Dendritic cell treated with granulocyte-macrophage colony-stimulating factor and Interleukin-4, amounts not matched to agents 40 ng/mL and 50 ng/mL, for 4 days (primary cell): ENCODE measurements around the gene SPATS1.

ENCODE experiments used
- H3K27ac Mint-ChIP-seq: one replicate; pipeline ENCODE4 v1.8.0; 2022; ENCODE audit warnings: mild to moderate bottlenecking, mixed read lengths
- H3K27me3 Mint-ChIP-seq: one replicate; pipeline ENCODE4 v1.8.0; 2022; ENCODE audit warnings: mild to moderate bottlenecking, mixed read lengths
- H3K36me3 Mint-ChIP-seq: one replicate; pipeline ENCODE4 v1.8.0; 2022; ENCODE audit warnings: low read depth, mixed read lengths
- H3K4me1 Mint-ChIP-seq: one replicate; pipeline ENCODE4 v1.8.0; 2022; ENCODE audit warnings: low read depth, mixed read lengths
- H3K4me3 Mint-ChIP-seq: one replicate; pipeline ENCODE4 v1.8.0; 2022; ENCODE audit warnings: mild to moderate bottlenecking, moderate library complexity, mixed read lengths
- H3K9me3 Mint-ChIP-seq: one replicate; pipeline ENCODE4 v1.8.0; 2022; ENCODE audit warnings: mixed read lengths
- intact Hi-C: fragments of 100-400 bp; cut with micrococcal nuclease; formaldehyde crosslinking; loops from one replicate; pipeline ENCODE4 v1.15.0; 2022

Gene SPATS1

DNA sequence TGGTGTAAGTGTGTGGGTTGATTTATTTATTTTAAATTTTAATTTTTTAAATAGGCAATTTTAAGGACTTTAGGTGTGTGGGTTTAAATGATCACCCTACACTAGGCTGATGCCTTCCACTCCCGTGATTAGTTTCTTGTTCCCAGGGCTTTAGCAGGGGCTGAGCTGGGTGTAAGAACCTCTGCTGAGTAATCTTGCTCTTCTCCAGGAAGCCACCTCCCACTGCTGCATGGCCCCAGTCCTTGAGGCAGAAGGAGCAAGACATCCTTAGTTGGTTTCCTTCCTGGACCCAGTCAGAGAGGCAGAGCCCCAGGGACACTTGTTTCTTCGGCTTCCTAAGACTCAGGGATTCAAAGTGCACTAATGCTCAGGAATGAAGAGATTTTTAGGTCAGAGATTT, 25.2 kb downstream of the SPATS1 start:
- Mint-ChIP-seq H3K36me3 (no peaks in the 10 kb centered on the region), H3K27me3 (peaks cover 2% of the 10 kb centered on the region)

GRCh38 chr6:44373051-44373450, 30.6 kb downstream of the SPATS1 start:
- peak overlapping the region; percentile 70 for H3K27ac Mint-ChIP-seq
- intact Hi-C loops = no loop called here
- no peaks in the 10 kb centered on the region for H3K9me3 Mint-ChIP-seq
- H3K4me1 Mint-ChIP-seq = peaks cover 9% of the 10 kb centered on the region
- no peaks in the 10 kb centered on the region for H3K36me3 Mint-ChIP-seq
- H3K4me3 Mint-ChIP-seq = no peak overlapping the region
- no peaks in the 10 kb centered on the region for H3K27me3 Mint-ChIP-seq

More for the DNA sequence above, 25.2 kb downstream of the SPATS1 start:
- Mint-ChIP-seq H3K4me3 (no peak overlapping the region), H3K9me3 (no peaks in the 10 kb centered on the region), H3K4me1 (peaks cover 17% of the 10 kb centered on the region), H3K27ac (no peak overlapping the region)
- intact Hi-C loops = no loop called here

DNA sequence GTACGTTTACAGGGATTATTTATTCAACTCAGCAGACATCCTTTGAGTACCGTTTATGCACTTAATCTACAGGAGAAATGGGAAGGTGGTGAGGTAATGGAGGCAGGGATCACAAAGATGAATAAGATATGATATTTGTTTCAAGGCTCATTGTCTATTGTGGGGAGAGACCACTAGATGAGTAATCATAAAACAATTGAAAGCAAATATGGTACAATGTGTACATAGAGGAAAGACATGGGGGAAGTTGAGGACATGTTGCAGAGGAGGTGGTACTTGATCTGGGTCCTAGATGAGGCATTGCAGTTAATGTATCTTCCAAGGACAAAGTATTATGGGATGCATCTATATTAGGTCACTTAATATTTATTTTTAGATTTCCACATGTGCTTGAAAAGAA, 31.3 kb downstream of the SPATS1 start:
- Mint-ChIP-seq H3K36me3 (no peaks in the 10 kb centered on the region), H3K9me3 (no peaks in the 10 kb centered on the region), H3K4me1 (peaks cover 9% of the 10 kb centered on the region), H3K27ac (no peak overlapping the region), H3K4me3 (no peak overlapping the region), H3K27me3 (no peaks in the 10 kb centered on the region)
- intact Hi-C loops = no loop called here

- intact Hi-C loops = no loop called here
- Mint-ChIP-seq H3K36me3 (no peaks in the 10 kb centered on the region), H3K27ac (no peak overlapping the region), H3K27me3 (no peaks in the 10 kb centered on the region), H3K9me3 (no peaks in the 10 kb centered on the region), H3K4me3 (no peak overlapping the region), H3K4me1 (peaks cover 9% of the 10 kb centered on the region)
Observed at GRCh38 chr6:44375071-44375470, 32.6 kb downstream of the SPATS1 start.

- H3K9me3 Mint-ChIP-seq = no peaks in the 10 kb centered on the region
- H3K36me3 Mint-ChIP-seq = no peaks in the 10 kb centered on the region
- no peak overlapping the region for H3K27ac Mint-ChIP-seq
- intact Hi-C loops = no loop called here
- H3K4me3 Mint-ChIP-seq = no peak overlapping the region
- no peaks in the 10 kb centered on the region for H3K27me3 Mint-ChIP-seq
- H3K4me1 Mint-ChIP-seq = peaks cover 24% of the 10 kb centered on the region
Observed at GRCh38 chr6:44377484-44377883, 35.0 kb downstream of the SPATS1 start.

- Mint-ChIP-seq H3K36me3 (no peaks in the 10 kb centered on the region), H3K27me3 (no peaks in the 10 kb centered on the region), H3K9me3 (no peaks in the 10 kb centered on the region), H3K4me1 (peaks cover 19% of the 10 kb centered on the region), H3K27ac (no peak overlapping the region), H3K4me3 (no peak overlapping the region)
- intact Hi-C loops = no loop called here
Observed at GRCh38 chr6:44377971-44378370, 35.5 kb downstream of the SPATS1 start.

DNA sequence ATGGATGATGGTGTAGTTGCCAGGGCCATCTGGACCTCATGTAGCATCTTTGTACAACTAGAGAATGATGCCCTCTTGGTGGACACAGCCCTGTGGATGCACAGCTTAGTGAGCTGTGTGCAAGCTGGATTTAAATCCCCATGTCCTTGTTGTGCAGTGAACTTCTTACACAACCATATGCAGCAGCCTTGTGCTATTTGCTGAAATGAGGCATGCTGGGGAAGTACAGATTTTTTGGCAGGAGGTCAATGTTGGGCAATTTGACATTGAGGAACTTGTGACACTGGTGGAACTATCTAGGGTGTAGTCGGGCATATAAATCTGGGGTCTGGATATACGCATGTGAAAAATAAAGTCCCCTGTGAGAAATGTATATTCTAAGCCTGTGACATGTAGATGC, 39.3 kb downstream of the SPATS1 start:
- H3K4me1 Mint-ChIP-seq = peaks cover 16% of the 10 kb centered on the region
- H3K36me3 Mint-ChIP-seq = no peaks in the 10 kb centered on the region
- intact Hi-C loops = no loop called here
- no peaks in the 10 kb centered on the region for H3K27me3 Mint-ChIP-seq
- peak overlapping the region; percentile 75 for H3K27ac Mint-ChIP-seq
- H3K4me3 Mint-ChIP-seq = no peak overlapping the region
- no peaks in the 10 kb centered on the region for H3K9me3 Mint-ChIP-seq

DNA sequence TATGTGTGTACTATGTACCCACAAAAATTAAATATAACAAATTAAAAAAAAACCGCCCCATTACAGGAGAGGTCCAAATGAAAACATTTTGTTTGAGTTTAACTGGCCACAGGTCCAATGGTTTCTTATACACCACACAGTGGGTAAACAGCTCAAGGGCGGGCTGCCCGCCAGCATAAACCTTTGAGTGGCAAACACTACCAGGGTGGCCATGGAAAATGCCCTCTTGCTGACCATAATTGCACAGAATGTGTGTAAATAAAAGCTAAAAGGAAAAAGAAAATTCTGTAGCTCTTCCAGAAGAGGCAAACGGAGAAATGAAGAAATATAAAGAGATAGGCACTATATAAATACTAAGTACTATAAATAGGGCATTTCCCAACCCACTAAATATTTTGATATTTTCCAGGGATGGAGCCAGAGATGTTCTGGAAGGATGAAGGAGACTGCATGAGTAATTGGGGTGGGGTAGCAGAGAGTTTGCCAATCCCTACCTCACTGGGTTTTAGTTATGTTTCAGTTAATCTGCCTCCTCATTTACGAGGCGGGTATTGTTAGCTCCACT, 44.0 kb downstream of the SPATS1 start:
- peaks cover 34% of the 10 kb centered on the region for H3K4me1 Mint-ChIP-seq
- H3K9me3 Mint-ChIP-seq = no peaks in the 10 kb centered on the region
- intact Hi-C loops = no loop called here
- peaks cover 26% of the 10 kb centered on the region for H3K36me3 Mint-ChIP-seq
- H3K27me3 Mint-ChIP-seq = no peaks in the 10 kb centered on the region
- H3K27ac Mint-ChIP-seq = peak overlapping the region; percentile 98
- peak overlapping the region; percentile 91 for H3K4me3 Mint-ChIP-seq

- no peaks in the 10 kb centered on the region for H3K9me3 Mint-ChIP-seq
- H3K4me1 Mint-ChIP-seq = peaks cover 34% of the 10 kb centered on the region
- peak overlapping the region; percentile 98 for H3K27ac Mint-ChIP-seq
- H3K27me3 Mint-ChIP-seq = no peaks in the 10 kb centered on the region
- H3K4me3 Mint-ChIP-seq = peak overlapping the region; percentile 91
- intact Hi-C loops = no loop called here
- H3K36me3 Mint-ChIP-seq = peaks cover 31% of the 10 kb centered on the region
Observed at GRCh38 chr6:44386929-44387345, 44.5 kb downstream of the SPATS1 start.

DNA sequence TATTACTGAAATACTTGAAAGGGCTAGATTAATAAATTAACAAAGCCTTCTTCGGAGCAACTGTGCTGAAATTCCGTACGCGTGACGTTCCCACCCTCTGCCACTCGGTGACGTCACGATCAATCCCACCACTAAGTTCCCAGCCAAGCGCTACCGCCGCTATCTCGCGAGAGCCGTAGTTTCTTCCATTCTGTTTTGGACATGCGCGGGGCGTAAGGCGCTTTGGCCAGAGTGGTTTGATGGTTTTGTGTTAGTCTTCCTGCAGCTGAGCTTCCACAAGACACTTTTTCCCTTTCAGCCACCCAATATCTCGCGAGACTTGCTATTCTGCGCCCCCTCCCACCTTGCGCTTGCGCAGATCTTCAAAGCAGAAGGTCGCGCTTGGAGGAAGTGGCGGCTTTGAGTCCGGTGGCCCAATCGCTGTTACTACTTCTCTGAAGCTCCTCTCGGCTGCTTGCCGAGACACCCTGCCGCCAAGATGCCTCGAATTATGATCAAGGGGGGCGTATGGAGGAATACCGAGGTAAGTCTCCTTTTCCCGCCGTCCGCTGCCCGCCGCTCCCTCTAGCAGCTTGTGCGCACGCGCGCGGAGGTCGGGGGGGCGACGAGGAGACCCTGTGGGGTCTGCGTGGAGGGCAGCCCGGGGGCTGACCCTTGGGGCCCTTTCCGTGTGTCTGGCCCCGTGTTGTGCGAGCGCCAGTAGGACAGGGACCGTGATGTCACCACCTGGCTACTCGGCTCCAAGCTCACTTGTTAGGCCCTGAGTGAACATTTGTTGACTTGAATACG, 45.1 kb downstream of the SPATS1 start, which contains the start of gene CDC5L:
TSS of gene CDC5L (plus strand) at position 361 of the 789 bp plus-strand sequence. CDS start at position 479, 118 bp downstream.
- Mint-ChIP-seq H3K36me3 (peaks cover 37% of the 10 kb centered on the region), H3K9me3 (no peaks in the 10 kb centered on the region), H3K27ac (peak within 1 kb of the TSS; percentile 98), H3K27me3 (no peaks in the 10 kb centered on the region), H3K4me3 (peak within 1 kb of the TSS; percentile 91), H3K4me1 (peaks cover 33% of the 10 kb centered on the region)
- intact Hi-C loops = no loop called here

DNA sequence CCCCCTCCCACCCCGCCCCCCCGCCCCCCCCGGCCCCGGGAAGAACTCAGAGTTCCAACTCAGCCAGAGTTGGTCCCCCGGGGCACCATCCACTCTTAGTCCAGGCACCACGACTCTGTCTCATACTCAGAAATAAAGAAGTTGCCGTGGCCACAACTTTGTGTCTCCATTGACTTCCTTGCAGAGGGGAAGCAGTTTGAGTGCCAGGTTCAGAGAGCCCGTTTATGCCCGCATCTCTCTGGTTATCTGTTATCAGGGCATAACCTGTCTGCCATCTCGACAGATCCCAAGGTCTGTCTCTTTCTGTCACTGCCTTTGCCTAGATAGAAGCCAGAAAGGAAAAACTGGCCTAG, 45.7 kb downstream of the SPATS1 start:
- Mint-ChIP-seq H3K27me3 (no peaks in the 10 kb centered on the region), H3K4me3 (peak overlapping the region; percentile 91), H3K4me1 (peaks cover 33% of the 10 kb centered on the region), H3K9me3 (no peaks in the 10 kb centered on the region), H3K27ac (peak overlapping the region; percentile 98), H3K36me3 (peaks cover 43% of the 10 kb centered on the region)
- intact Hi-C loops = no loop called here

DNA sequence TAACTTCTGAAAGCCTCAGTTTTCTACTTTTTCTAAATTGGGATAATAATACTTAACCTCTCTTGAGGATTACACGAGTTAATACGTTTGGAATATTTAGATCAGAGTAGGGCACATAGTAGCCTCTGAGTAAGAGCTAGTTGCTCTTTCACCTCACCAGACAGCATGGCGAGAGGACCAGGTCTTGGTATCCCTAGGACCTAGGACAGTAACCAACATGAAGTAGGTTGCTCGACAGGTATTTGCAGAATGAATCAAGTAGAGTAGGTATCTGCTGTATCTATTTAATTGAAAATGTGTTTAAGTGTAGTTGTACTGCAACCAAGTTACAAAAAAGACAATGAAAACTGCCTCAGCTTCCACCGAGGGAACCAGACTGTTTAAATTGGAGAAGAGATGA, 46.4 kb downstream of the SPATS1 start:
- intact Hi-C loops = no loop called here
- Mint-ChIP-seq H3K27ac (peak overlapping the region; percentile 98), H3K27me3 (no peaks in the 10 kb centered on the region), H3K36me3 (peaks cover 51% of the 10 kb centered on the region), H3K4me3 (peak overlapping the region; percentile 91), H3K9me3 (no peaks in the 10 kb centered on the region), H3K4me1 (peaks cover 33% of the 10 kb centered on the region)

GRCh38 chr6:44390158-44390683, 47.8 kb downstream of the SPATS1 start:
- Mint-ChIP-seq H3K4me1 (peaks cover 33% of the 10 kb centered on the region), H3K36me3 (peaks cover 64% of the 10 kb centered on the region), H3K4me3 (no peak overlapping the region), H3K27me3 (no peaks in the 10 kb centered on the region), H3K27ac (no peak overlapping the region), H3K9me3 (no peaks in the 10 kb centered on the region)
- intact Hi-C loops = no loop called here
